Astrocyte (in vitro differentiated cells and primary cell): Measurements from ENCODE around the gene ILDR1. TPM values are rescaled to one million over a fixed set of nuclear protein-coding genes. Genes with fewer than 3 reads are reported as not detected.

Source experiments
- DNase-seq: peaks from one replicate; pipeline ENCODE4 v3.0.0-alpha.2; 2010; ENCODE audit warnings: low read depth
- FAIRE-seq: peaks from 2 replicates; lab custom pipeline; 2011; peaks lifted over from hg19 to GRCh38; lab: Jason Lieb, UNC
- H2AFZ ChIP-seq: 2 replicates; pipeline ENCODE4 v1.6.0; 2012; ENCODE audit warnings: low read depth, low read length, inconsistent platforms
- H3K27ac ChIP-seq: 2 replicates; pipeline ENCODE4 v1.5.1; 2011; ENCODE audit warnings: low read depth, low read length, inconsistent platforms
- H3K27me3 ChIP-seq: 2 replicates; pipeline ENCODE4 v1.6.0; 2011; ENCODE audit warnings: low read length, inconsistent platforms; ENCODE audit not compliant: insufficient read depth
- H3K36me3 ChIP-seq: 2 replicates; pipeline ENCODE4 v1.5.1; 2011; ENCODE audit warnings: low read length, inconsistent platforms; ENCODE audit not compliant: insufficient read depth
- H3K4me1 ChIP-seq: 2 replicates; pipeline ENCODE4 v1.5.1; 2011; ENCODE audit warnings: low read length, inconsistent platforms; ENCODE audit not compliant: insufficient read depth
- H3K4me2 ChIP-seq: 2 replicates; pipeline ENCODE4 v1.6.0; 2012; ENCODE audit warnings: low read length, inconsistent platforms
- H3K4me3 ChIP-seq: 2 replicates; pipeline ENCODE4 v1.5.1; 2011; ENCODE audit warnings: low read depth, mild to moderate bottlenecking, low read length, inconsistent platforms; ENCODE audit not compliant: insufficient read depth
- H3K79me2 ChIP-seq: 2 replicates; pipeline ENCODE4 v1.6.0; 2012; ENCODE audit warnings: mild to moderate bottlenecking, low read length, inconsistent platforms; ENCODE audit not compliant: insufficient read depth
- H3K9ac ChIP-seq: 2 replicates; pipeline ENCODE4 v1.6.0; 2012; ENCODE audit warnings: mild to moderate bottlenecking, low read length, inconsistent platforms
- H3K9me3 ChIP-seq: 2 replicates; pipeline ENCODE4 v1.5.1; 2012; ENCODE audit warnings: low read depth, mild to moderate bottlenecking, low read length, inconsistent platforms; ENCODE audit not compliant: insufficient read depth
- H4K20me1 ChIP-seq: 2 replicates; pipeline ENCODE4 v1.6.0; 2012; ENCODE audit warnings: low read length, inconsistent platforms; ENCODE audit not compliant: insufficient read depth
- H3K27ac Mint-ChIP-seq: one replicate; pipeline ENCODE4 v1.8.0; 2021; ENCODE audit warnings: mild to moderate bottlenecking, mixed read lengths; ENCODE audit not compliant: unreplicated experiment
- H3K27me3 Mint-ChIP-seq: one replicate; pipeline ENCODE4 v1.8.0; 2021; ENCODE audit warnings: low read depth, mixed read lengths; ENCODE audit not compliant: unreplicated experiment
- H3K36me3 Mint-ChIP-seq: one replicate; pipeline ENCODE4 v1.8.0; 2021; ENCODE audit warnings: low read depth, mixed read lengths; ENCODE audit not compliant: unreplicated experiment
- H3K4me1 Mint-ChIP-seq: one replicate; pipeline ENCODE4 v1.8.0; 2021; ENCODE audit warnings: low read depth, mixed read lengths; ENCODE audit not compliant: unreplicated experiment
- H3K4me3 Mint-ChIP-seq: one replicate; pipeline ENCODE4 v1.8.0; 2021; ENCODE audit warnings: mild to moderate bottlenecking, moderate library complexity, mixed read lengths; ENCODE audit not compliant: unreplicated experiment
- H3K9me3 Mint-ChIP-seq: one replicate; pipeline ENCODE4 v1.8.0; 2021; ENCODE audit warnings: mild to moderate bottlenecking, mixed read lengths; ENCODE audit not compliant: unreplicated experiment
- EZH2 ChIP-seq: IDR thresholded peaks from 2 replicates; pipeline ENCODE4 v1.6.1; 2012; ENCODE audit warnings: mild to moderate bottlenecking, low read length, inconsistent platforms; ENCODE audit not compliant: insufficient read depth
- total RNA-seq: library from RNA; stranded (reverse); gene quantifications from 2 replicates; pipeline ENCODE4 v1.2.1, GENCODE V29; 2021
- TF ChIP-seq, protein P1 (sequence below): IDR thresholded peaks from 2 replicates; pipeline ENCODE4 v1.5.1; 2011; ENCODE audit warnings: low read depth, mild to moderate bottlenecking, inconsistent platforms, low read length, moderate library complexity; ENCODE audit not compliant: insufficient read depth

The ILDR1 gene
- total RNA-seq, 1 donor from 2014 or later = not detected

DNA sequence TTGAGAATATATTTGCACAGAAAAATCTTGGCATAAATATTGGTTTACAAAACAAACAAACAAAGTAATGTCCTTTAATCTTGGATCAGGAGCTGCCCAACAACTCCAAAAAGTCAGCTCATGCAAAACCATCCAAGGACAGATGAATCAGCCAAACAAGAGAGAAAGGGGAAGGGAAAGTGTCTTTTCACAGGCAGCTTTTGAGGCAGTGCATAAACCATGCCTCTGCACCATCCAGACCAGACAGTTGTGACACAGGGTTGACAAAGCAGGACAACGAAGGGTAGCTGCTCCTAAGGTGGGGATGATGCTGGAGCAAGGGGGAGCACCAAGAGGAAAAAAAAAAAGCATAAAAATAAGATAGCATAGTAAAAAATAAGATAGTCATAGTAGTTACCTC lies 41.9 kb upstream of the ILDR1 start:
- Histone ChIP-seq H3K27me3 (no peaks in the 10 kb centered on the region), H3K79me2 (no peaks in the 10 kb centered on the region), H3K9me3 (no peaks in the 10 kb centered on the region), H3K4me1 (no peaks in the 10 kb centered on the region), H4K20me1 (no peaks in the 10 kb centered on the region), H2AFZ (no peak overlapping the region), H3K4me2 (no peak overlapping the region), H3K4me3 (no peak overlapping the region), H3K36me3 (no peaks in the 10 kb centered on the region), H3K27ac (no peak overlapping the region), H3K9ac (no peak overlapping the region)
- Mint-ChIP-seq H3K9me3 (peaks cover 2% of the 10 kb centered on the region), H3K27ac (no peak overlapping the region), H3K4me1 (no peaks in the 10 kb centered on the region), H3K4me3 (no peak overlapping the region), H3K36me3 (no peaks in the 10 kb centered on the region), H3K27me3 (peaks cover 2% of the 10 kb centered on the region)
- DNase-seq (no peak), FAIRE-seq (no peak)
- TF ChIP-seq, protein P1, sequence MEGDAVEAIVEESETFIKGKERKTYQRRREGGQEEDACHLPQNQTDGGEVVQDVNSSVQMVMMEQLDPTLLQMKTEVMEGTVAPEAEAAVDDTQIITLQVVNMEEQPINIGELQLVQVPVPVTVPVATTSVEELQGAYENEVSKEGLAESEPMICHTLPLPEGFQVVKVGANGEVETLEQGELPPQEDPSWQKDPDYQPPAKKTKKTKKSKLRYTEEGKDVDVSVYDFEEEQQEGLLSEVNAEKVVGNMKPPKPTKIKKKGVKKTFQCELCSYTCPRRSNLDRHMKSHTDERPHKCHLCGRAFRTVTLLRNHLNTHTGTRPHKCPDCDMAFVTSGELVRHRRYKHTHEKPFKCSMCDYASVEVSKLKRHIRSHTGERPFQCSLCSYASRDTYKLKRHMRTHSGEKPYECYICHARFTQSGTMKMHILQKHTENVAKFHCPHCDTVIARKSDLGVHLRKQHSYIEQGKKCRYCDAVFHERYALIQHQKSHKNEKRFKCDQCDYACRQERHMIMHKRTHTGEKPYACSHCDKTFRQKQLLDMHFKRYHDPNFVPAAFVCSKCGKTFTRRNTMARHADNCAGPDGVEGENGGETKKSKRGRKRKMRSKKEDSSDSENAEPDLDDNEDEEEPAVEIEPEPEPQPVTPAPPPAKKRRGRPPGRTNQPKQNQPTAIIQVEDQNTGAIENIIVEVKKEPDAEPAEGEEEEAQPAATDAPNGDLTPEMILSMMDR = no peak
- no peak for TF ChIP-seq EZH2

DNA sequence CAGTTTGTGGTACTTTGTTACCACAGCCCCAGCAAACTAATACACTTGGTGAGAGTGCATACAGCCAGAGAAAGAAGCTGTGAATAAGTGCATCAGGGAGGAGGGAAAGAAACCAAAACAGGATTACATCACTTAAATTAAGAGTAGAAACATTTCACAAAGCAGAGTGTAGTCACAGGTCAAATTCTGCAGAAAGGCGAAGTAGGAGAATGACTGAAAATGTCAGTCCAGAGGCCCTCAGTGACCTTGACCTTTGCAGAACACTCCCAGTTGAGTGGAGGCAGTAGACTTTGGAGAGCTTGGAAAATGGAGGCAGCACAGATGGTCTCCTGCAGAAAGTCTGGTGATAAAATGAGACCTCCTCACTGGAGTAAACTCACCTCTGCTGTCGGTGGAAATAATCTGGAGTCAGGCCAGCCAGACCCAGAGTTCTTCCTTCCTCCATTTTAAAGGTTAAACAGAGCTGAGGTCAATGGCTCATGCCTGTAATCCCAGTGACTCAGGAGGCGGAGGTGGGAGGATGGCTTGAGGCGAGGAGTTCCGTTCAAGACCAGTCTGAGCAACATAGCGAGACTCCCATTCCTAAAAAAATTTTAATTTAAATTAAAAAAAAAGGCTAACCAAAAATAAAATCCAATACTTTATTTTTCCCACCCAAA lies 38.1 kb upstream of the ILDR1 start:
- Histone ChIP-seq H3K4me2 (no peak overlapping the region), H3K27me3 (no peaks in the 10 kb centered on the region), H4K20me1 (no peaks in the 10 kb centered on the region), H3K4me1 (no peaks in the 10 kb centered on the region), H3K79me2 (no peaks in the 10 kb centered on the region), H3K9ac (no peak overlapping the region), H3K9me3 (no peaks in the 10 kb centered on the region), H3K27ac (no peak overlapping the region), H3K36me3 (no peaks in the 10 kb centered on the region), H3K4me3 (no peak overlapping the region), H2AFZ (no peak overlapping the region)
- TF ChIP-seq EZH2 = no peak
- FAIRE-seq = no peak
- peaks cover 3% of the 10 kb centered on the region for H3K9me3 Mint-ChIP-seq
- peaks cover 3% of the 10 kb centered on the region for H3K4me1 Mint-ChIP-seq
- H3K27me3 Mint-ChIP-seq = peaks cover 3% of the 10 kb centered on the region
- H3K36me3 Mint-ChIP-seq = no peaks in the 10 kb centered on the region
- no peak overlapping the region for H3K27ac Mint-ChIP-seq
- H3K4me3 Mint-ChIP-seq = no peak overlapping the region
- DNase-seq = no peak

DNA sequence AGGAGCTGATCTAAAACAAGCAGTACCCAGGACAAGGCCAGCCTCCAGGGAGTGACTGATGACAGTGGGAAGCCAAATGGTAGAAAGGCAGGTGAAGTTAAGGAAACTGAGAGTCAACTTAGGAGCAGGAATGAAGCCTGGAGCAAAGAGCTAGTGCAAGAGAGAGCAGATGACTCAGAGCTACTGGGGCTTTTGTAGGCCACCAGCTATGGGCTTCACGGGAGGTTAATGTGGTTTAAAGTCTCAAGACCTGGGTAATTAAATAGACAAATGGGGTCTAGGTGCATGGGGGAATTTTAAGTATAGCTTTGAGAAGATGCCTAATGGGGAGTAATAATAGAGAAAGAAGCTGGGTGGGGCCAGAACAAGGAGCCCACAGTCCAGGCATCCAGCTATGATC lies 36.2 kb upstream of the ILDR1 start:
- TF ChIP-seq EZH2 = no peak
- TF ChIP-seq, protein P1 = no peak
- no peaks in the 10 kb centered on the region for H3K36me3 Mint-ChIP-seq
- FAIRE-seq = no peak

More for the DNA sequence above, 36.2 kb upstream of the ILDR1 start:
- H2AFZ ChIP-seq = no peak overlapping the region
- Mint-ChIP-seq H3K4me3 (no peak overlapping the region), H3K27me3 (peaks cover 3% of the 10 kb centered on the region), H3K4me1 (peaks cover 7% of the 10 kb centered on the region), H3K27ac (no peak overlapping the region), H3K9me3 (peaks cover 3% of the 10 kb centered on the region)
- H3K4me3 ChIP-seq = no peak overlapping the region
- H3K36me3 ChIP-seq = no peaks in the 10 kb centered on the region
- H3K27me3 ChIP-seq = no peaks in the 10 kb centered on the region
- H3K9me3 ChIP-seq = no peaks in the 10 kb centered on the region
- H3K27ac ChIP-seq = no peak overlapping the region
- no peak overlapping the region for H3K9ac ChIP-seq
- no peaks in the 10 kb centered on the region for H4K20me1 ChIP-seq
- H3K4me2 ChIP-seq = no peak overlapping the region
- no peak for DNase-seq
- H3K4me1 ChIP-seq = no peaks in the 10 kb centered on the region
- H3K79me2 ChIP-seq = no peaks in the 10 kb centered on the region
